Measurements from ENCODE around the gene PLOD2. TPM values are rescaled to one million over a fixed set of nuclear protein-coding genes. Genes with fewer than 3 reads are reported as not detected.

PLOD2 gene
- total and polyA plus RNA-seq, 2 of the 4 experiments (the other 2 are of a cell fraction): 84.0 to 117 TPM

GRCh38 chr3:146159037-146159436 lies 1.9 kb downstream of the PLOD2 start:
- WGBS, 2 experiments (ENCODE audit: extremely low coverage in 2 of 2, insufficient read length in 1 of 2): no CpG with 5 or more reads among the region's 4 CpGs
- H4K91ac ChIP-seq (ENCODE audit: insufficient read depth, low read depth, low read length): no peak overlapping the region
- no peak overlapping the region for H2BK15ac ChIP-seq (ENCODE audit: low read depth, low read length)
- H3K9ac ChIP-seq (ENCODE audit: low read depth, low read length): peak overlapping the region; percentile 63; the same call in 1 of the 2 replicates
- no peaks in the 10 kb centered on the region for H3K27me3 ChIP-seq (ENCODE audit: control insufficient read depth, insufficient read depth, low read length)
- intact Hi-C loops (cut with micrococcal nuclease) (loop anchor here (2.0 kb wide), 1 partner anchor 16 kb away; no protein-coding TSS in a partner anchor), in situ Hi-C loops (cut with MboI; ENCODE audit: low sequenced_read_pairs) (no loop called here), dilution Hi-C loops (cut with HindIII; ENCODE audit: low sequenced_read_pairs, unreplicated experiment) (no loop called here)
- H2BK5ac ChIP-seq (ENCODE audit: low read depth, low read length, poor library complexity, severe bottlenecking): peak overlapping the region; percentile 31
- H3K4ac ChIP-seq (ENCODE audit: low read depth, low read length): no peak overlapping the region
- peaks cover 12% of the 10 kb centered on the region for H3K4me1 ChIP-seq (ENCODE audit: control insufficient read depth, insufficient read depth, low read length)
- peak overlapping the region; percentile 89 for H3K4me2 ChIP-seq (ENCODE audit: low read depth, low read length)
- no peak overlapping the region for H4K8ac ChIP-seq (ENCODE audit: low read depth in 2 of 2, low read length in 2 of 2)
- H3K9me1 ChIP-seq (ENCODE audit: insufficient read depth, low read length): peaks cover 4% of the 10 kb centered on the region; the same call in 1 of the 2 replicates
- H3K36me3 ChIP-seq (ENCODE audit: control insufficient read depth, insufficient read depth, low read length): no peaks in the 10 kb centered on the region
- POLR2A ChIA-PET (ENCODE audit: unreplicated experiment): no interaction called here
- no peak overlapping the region for H4K5ac ChIP-seq (ENCODE audit: low read depth, low read length)
- H3K4me3 ChIP-seq (ENCODE audit: insufficient read depth, low read depth, low read length): peak overlapping the region; percentile 91; the same call in 1 of the 2 replicates
- no peak overlapping the region for H2AFZ ChIP-seq (replicated peaks; ENCODE audit: low read length, poor library complexity)
- peaks cover 21% of the 10 kb centered on the region for H4K20me1 ChIP-seq (ENCODE audit: insufficient read depth, low read length)
- no peak overlapping the region for H2AK9ac ChIP-seq (replicated peaks; ENCODE audit: low read depth, low read length, poor library complexity)
- no TSS peak for BruUV-seq (replicated peaks)
- H3K56ac ChIP-seq (ENCODE audit: extremely low read depth, insufficient read depth, low read length): 0 out of 2 replicates have a peak overlapping the region, but pooled peaks have one; percentile 32
- peaks cover 11 to 39% of the 10 kb centered on the region in 2 experiments; a peak in 3 of 4 replicates for H3K79me1 ChIP-seq (ENCODE audit: low read depth in 1 of 2, low read length in 2 of 2)
- no peak for TF ChIP-seq RFX5 (IDR thresholded peaks at IDR 0.05; ENCODE audit: low read depth, low read length)
- no peak for TF ChIP-seq POLR2A (IDR thresholded peaks at IDR 0.05; ENCODE audit: low read depth, low read length)
- TF ChIP-seq CEBPB (IDR thresholded peaks at IDR 0.05; ENCODE audit: low read depth, low read length): no peak
- no peak for TF ChIP-seq RAD21 (IDR thresholded peaks at IDR 0.05; ENCODE audit: low read length)
- TF ChIP-seq CTCF (conservative IDR thresholded peaks at IDR 0.05; ENCODE audit: low read depth, low read length): no peak
- no peak for TF ChIP-seq CHD1 (IDR thresholded peaks at IDR 0.05; ENCODE audit: low read depth, low read length)
- no peak for TF ChIP-seq BHLHE40 (IDR thresholded peaks at IDR 0.05; ENCODE audit: low read depth, low read length)
- TF ChIP-seq, protein P1, sequence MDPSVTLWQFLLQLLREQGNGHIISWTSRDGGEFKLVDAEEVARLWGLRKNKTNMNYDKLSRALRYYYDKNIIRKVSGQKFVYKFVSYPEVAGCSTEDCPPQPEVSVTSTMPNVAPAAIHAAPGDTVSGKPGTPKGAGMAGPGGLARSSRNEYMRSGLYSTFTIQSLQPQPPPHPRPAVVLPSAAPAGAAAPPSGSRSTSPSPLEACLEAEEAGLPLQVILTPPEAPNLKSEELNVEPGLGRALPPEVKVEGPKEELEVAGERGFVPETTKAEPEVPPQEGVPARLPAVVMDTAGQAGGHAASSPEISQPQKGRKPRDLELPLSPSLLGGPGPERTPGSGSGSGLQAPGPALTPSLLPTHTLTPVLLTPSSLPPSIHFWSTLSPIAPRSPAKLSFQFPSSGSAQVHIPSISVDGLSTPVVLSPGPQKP (IDR thresholded peaks at IDR 0.05; ENCODE audit: borderline replicate concordance, low read depth, low read length): no peak
- TF ChIP-seq SMC3 (IDR thresholded peaks at IDR 0.05; ENCODE audit: low read depth, low read length): no peak
- no peak for TF ChIP-seq NFE2L2 (IDR thresholded peaks at IDR 0.05; ENCODE audit: low read depth, low read length)
- no peak for TF ChIP-seq MXI1 (IDR thresholded peaks at IDR 0.05; ENCODE audit: borderline replicate concordance, low read depth, low read length)
- TF ChIP-seq, protein P2, sequence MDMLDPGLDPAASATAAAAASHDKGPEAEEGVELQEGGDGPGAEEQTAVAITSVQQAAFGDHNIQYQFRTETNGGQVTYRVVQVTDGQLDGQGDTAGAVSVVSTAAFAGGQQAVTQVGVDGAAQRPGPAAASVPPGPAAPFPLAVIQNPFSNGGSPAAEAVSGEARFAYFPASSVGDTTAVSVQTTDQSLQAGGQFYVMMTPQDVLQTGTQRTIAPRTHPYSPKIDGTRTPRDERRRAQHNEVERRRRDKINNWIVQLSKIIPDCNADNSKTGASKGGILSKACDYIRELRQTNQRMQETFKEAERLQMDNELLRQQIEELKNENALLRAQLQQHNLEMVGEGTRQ (IDR thresholded peaks at IDR 0.05; ENCODE audit: low read depth, low read length): no peak
- no peak for TF ChIP-seq MAFK (IDR thresholded peaks at IDR 0.05; ENCODE audit: low read depth, low read length)
- no peak for TF ChIP-seq FOS (IDR thresholded peaks at IDR 0.05; ENCODE audit: low read depth, low read length)
- DNase-seq (no peak), ATAC-seq (ENCODE audit: low read depth) (no peak)
- no peak overlapping the region for H3K14ac ChIP-seq (replicated peaks; ENCODE audit: low read depth, low read length)
- no peak overlapping the region for H3K27ac ChIP-seq (ENCODE audit: insufficient read depth, low read length)
- H2BK120ac ChIP-seq (ENCODE audit: low read depth, low read length): no peak overlapping the region
- no peak overlapping the region for H3K23ac ChIP-seq (ENCODE audit: low read depth, low read length)
- CTCF ChIA-PET: interaction anchor here (1.3 to 1.8 kb wide), 3 partner anchors 28 to 168 kb away, joined by 4 to 5 read pairs (median 4); no protein-coding TSS in a partner anchor
- no peak overlapping the region for H2BK20ac ChIP-seq (ENCODE audit: low read depth, low read length)
- no peak overlapping the region for H2AK5ac ChIP-seq (ENCODE audit: low read depth, low read length)
- no peaks in the 10 kb centered on the region for H3K9me3 ChIP-seq (ENCODE audit: control insufficient read depth, insufficient read depth, low read length)
- H3K18ac ChIP-seq (ENCODE audit: low read depth, low read length): no peak overlapping the region

Data from IMR-90 (cell line).